Measurements from ENCODE around the gene SHH.

- TF ChIP-seq CTCF (IDR thresholded peaks at IDR 0.05) (no peak), ZFX (IDR thresholded peaks at IDR 0.05; ENCODE audit: borderline replicate concordance) (no peak)
These were observed 57.2 kb downstream of the SHH start for GRCh38 chr7:155755026-155755425.
